ENCODE data around the gene ARMH3.
"Not testable (repeated sequence)": the region's sequence is repeated elsewhere in the genome, so short reads cannot be mapped to it uniquely, and the experiment has no call there.

The ARMH3 gene

GRCh38 chr10:102038410-102038809 lies 17.6 kb downstream of the ARMH3 start:
- no peaks in the 10 kb centered on the region for H3K4me1 ChIP-seq (ENCODE audit: control insufficient read depth, insufficient read depth, low read length)
- H3K9ac ChIP-seq (ENCODE audit: low read depth, low read length) = no peak overlapping the region
- no peak overlapping the region for H3K4me3 ChIP-seq (ENCODE audit: low read depth, low read length)
- no peaks in the 10 kb centered on the region for H3K9me3 ChIP-seq (ENCODE audit: control insufficient read depth, insufficient read depth, low read length)
- no peaks in the 10 kb centered on the region for H3K27me3 ChIP-seq (ENCODE audit: control insufficient read depth, insufficient read depth, low read length)
- peaks cover 9% of the 10 kb centered on the region for H3K36me3 ChIP-seq (ENCODE audit: control insufficient read depth, insufficient read depth, low read length)

GRCh38 chr10:102035807-102036206 lies 20.2 kb downstream of the ARMH3 start:
- not testable (repeated sequence) for H3K4me3 ChIP-seq (ENCODE audit: low read depth, low read length); H3K27me3 ChIP-seq (ENCODE audit: control insufficient read depth, insufficient read depth, low read length); H3K9ac ChIP-seq (ENCODE audit: low read depth, low read length); H3K4me1 ChIP-seq (ENCODE audit: control insufficient read depth, insufficient read depth, low read length); H3K9me3 ChIP-seq (ENCODE audit: control insufficient read depth, insufficient read depth, low read length); H3K36me3 ChIP-seq (ENCODE audit: control insufficient read depth, insufficient read depth, low read length)

GRCh38 chr10:102033787-102034186 lies 22.2 kb downstream of the ARMH3 start:
- Histone ChIP-seq H3K27me3 (ENCODE audit: control insufficient read depth, insufficient read depth, low read length) (no peaks in the 10 kb centered on the region), H3K9ac (ENCODE audit: low read depth, low read length) (no peak overlapping the region), H3K4me3 (ENCODE audit: low read depth, low read length) (no peak overlapping the region), H3K9me3 (ENCODE audit: control insufficient read depth, insufficient read depth, low read length) (no peaks in the 10 kb centered on the region), H3K4me1 (ENCODE audit: control insufficient read depth, insufficient read depth, low read length) (no peaks in the 10 kb centered on the region), H3K36me3 (ENCODE audit: control insufficient read depth, insufficient read depth, low read length) (peaks cover 13% of the 10 kb centered on the region)

DNA sequence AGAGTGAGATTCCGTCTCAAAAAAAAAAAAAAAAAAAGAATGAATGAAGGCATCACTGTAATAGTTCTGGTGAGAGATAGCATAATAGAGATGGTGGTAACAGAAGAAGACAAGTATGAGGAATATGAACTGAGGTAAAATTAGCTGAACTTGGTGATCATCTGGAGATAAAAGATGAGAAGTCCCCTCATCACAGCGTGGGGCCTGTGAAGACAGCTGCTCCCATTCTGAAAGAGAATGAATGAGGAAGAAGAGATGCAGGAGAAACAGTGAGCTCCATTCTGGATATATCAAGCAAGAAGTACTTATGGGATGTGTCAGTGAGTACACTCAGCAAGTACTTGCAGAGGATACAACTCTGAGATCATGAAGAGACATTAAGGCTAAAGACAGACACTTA lies 28.7 kb downstream of the ARMH3 start:
- H3K27me3 ChIP-seq (ENCODE audit: control insufficient read depth, insufficient read depth, low read length) = no peaks in the 10 kb centered on the region
- no peak overlapping the region for H3K9ac ChIP-seq (ENCODE audit: low read depth, low read length)
- H3K9me3 ChIP-seq (ENCODE audit: control insufficient read depth, insufficient read depth, low read length) = no peaks in the 10 kb centered on the region
- no peak overlapping the region for H3K4me3 ChIP-seq (ENCODE audit: low read depth, low read length)
- no peaks in the 10 kb centered on the region for H3K4me1 ChIP-seq (ENCODE audit: control insufficient read depth, insufficient read depth, low read length)
- H3K36me3 ChIP-seq (ENCODE audit: control insufficient read depth, insufficient read depth, low read length) = peaks cover 8% of the 10 kb centered on the region

DNA sequence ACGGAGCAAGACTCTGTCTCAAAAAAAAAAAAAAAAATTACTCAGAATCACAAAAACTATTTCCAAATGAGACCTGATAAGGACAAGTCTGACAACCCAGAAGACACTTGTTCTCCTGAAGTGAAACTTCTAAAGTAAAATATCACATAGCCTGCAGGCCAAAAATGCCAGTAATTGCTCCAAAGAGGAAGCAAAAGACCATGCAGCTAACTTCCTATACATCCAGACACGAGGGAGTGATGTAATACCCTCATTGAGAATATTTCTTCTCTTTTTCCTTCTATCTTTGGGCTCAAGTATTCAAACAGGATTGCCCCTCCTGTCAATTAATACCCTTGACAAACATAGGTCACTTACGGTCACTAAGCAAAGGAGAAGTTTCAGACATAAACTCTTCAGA lies 31.2 kb downstream of the ARMH3 start:
- H3K36me3 ChIP-seq (ENCODE audit: control insufficient read depth, insufficient read depth, low read length) = peaks cover 8% of the 10 kb centered on the region
- no peak overlapping the region for H3K9ac ChIP-seq (ENCODE audit: low read depth, low read length)
- no peaks in the 10 kb centered on the region for H3K27me3 ChIP-seq (ENCODE audit: control insufficient read depth, insufficient read depth, low read length)
- H3K9me3 ChIP-seq (ENCODE audit: control insufficient read depth, insufficient read depth, low read length) = no peaks in the 10 kb centered on the region
- no peak overlapping the region for H3K4me3 ChIP-seq (ENCODE audit: low read depth, low read length)
- no peaks in the 10 kb centered on the region for H3K4me1 ChIP-seq (ENCODE audit: control insufficient read depth, insufficient read depth, low read length)

DNA sequence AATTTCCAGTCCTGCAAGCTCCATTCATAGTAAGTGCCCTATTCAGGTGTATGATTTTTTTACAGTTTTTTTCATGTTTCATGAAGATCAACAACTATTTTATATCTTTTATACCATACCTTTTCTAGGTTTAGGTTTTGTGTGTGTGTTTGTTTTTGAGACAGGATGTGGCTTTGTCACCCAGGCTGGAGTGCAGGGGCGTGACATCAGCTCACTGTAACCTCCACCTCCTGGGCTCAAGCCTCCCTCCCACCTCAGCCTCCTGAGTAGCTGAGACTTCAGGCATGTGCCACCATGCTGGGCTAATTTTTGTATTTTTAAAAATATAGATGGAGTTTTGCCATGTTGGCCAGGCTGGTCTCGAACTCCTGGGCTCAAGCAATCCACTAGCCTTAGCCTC lies 35.0 kb downstream of the ARMH3 start:
- Histone ChIP-seq H3K36me3 (ENCODE audit: control insufficient read depth, insufficient read depth, low read length) (peaks cover 4% of the 10 kb centered on the region), H3K9ac (ENCODE audit: low read depth, low read length) (no peak overlapping the region), H3K4me1 (ENCODE audit: control insufficient read depth, insufficient read depth, low read length) (no peaks in the 10 kb centered on the region), H3K4me3 (ENCODE audit: low read depth, low read length) (no peak overlapping the region), H3K9me3 (ENCODE audit: control insufficient read depth, insufficient read depth, low read length) (no peaks in the 10 kb centered on the region), H3K27me3 (ENCODE audit: control insufficient read depth, insufficient read depth, low read length) (no peaks in the 10 kb centered on the region)

DNA sequence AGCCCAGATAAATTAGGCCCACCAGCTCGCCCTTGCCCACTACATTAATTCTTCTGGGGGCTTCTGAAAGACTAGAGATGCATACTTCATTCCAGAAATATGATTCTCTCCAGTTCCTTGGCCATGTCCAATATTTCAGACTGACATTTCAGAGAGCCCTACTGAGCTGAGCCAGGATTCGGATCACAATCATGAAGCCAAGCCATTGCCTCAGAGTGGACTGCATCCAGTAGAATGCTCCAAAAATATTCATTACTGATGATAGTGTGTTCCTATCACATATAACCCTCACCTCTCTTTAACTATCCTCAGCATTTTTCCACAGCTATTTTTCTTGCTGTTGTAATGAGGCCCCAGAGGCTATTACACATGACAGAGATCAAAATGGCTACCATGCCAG lies 38.7 kb downstream of the ARMH3 start:
- Histone ChIP-seq H3K36me3 (ENCODE audit: control insufficient read depth, insufficient read depth, low read length) (no peaks in the 10 kb centered on the region), H3K27me3 (ENCODE audit: control insufficient read depth, insufficient read depth, low read length) (no peaks in the 10 kb centered on the region), H3K4me3 (ENCODE audit: low read depth, low read length) (no peak overlapping the region), H3K9me3 (ENCODE audit: control insufficient read depth, insufficient read depth, low read length) (no peaks in the 10 kb centered on the region), H3K4me1 (ENCODE audit: control insufficient read depth, insufficient read depth, low read length) (no peaks in the 10 kb centered on the region), H3K9ac (ENCODE audit: low read depth, low read length) (no peak overlapping the region)

DNA sequence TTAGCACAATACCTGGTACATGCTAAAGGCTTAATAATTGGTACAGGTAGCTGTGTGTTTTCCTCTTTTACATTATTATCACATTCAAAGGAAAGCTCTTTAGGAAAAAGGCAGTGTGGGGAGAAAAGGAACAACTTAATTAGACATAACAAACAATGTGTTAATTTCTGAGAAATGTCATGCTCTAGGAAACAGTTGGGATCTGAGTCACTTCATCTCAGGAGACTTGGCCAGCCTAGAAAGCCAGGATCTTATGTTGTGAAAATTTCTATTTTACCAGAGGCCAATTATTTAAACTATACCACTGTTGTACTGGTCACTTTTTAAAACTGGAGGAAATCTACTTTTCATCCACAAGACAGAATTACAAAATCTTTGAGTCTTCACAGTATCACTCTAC lies 39.6 kb downstream of the ARMH3 start:
- Histone ChIP-seq H3K9ac (ENCODE audit: low read depth, low read length) (no peak overlapping the region), H3K9me3 (ENCODE audit: control insufficient read depth, insufficient read depth, low read length) (no peaks in the 10 kb centered on the region), H3K4me3 (ENCODE audit: low read depth, low read length) (no peak overlapping the region), H3K4me1 (ENCODE audit: control insufficient read depth, insufficient read depth, low read length) (no peaks in the 10 kb centered on the region), H3K36me3 (ENCODE audit: control insufficient read depth, insufficient read depth, low read length) (no peaks in the 10 kb centered on the region), H3K27me3 (ENCODE audit: control insufficient read depth, insufficient read depth, low read length) (no peaks in the 10 kb centered on the region)

- no peak overlapping the region for H3K4me3 ChIP-seq (ENCODE audit: low read depth, low read length)
- no peak overlapping the region for H3K9ac ChIP-seq (ENCODE audit: low read depth, low read length)
- H3K9me3 ChIP-seq (ENCODE audit: control insufficient read depth, insufficient read depth, low read length) = no peaks in the 10 kb centered on the region
- no peaks in the 10 kb centered on the region for H3K27me3 ChIP-seq (ENCODE audit: control insufficient read depth, insufficient read depth, low read length)
- no peaks in the 10 kb centered on the region for H3K36me3 ChIP-seq (ENCODE audit: control insufficient read depth, insufficient read depth, low read length)
- H3K4me1 ChIP-seq (ENCODE audit: control insufficient read depth, insufficient read depth, low read length) = peaks cover 7% of the 10 kb centered on the region
Measured at GRCh38 chr10:102010961-102011360, 45.0 kb downstream of the ARMH3 start.

DNA sequence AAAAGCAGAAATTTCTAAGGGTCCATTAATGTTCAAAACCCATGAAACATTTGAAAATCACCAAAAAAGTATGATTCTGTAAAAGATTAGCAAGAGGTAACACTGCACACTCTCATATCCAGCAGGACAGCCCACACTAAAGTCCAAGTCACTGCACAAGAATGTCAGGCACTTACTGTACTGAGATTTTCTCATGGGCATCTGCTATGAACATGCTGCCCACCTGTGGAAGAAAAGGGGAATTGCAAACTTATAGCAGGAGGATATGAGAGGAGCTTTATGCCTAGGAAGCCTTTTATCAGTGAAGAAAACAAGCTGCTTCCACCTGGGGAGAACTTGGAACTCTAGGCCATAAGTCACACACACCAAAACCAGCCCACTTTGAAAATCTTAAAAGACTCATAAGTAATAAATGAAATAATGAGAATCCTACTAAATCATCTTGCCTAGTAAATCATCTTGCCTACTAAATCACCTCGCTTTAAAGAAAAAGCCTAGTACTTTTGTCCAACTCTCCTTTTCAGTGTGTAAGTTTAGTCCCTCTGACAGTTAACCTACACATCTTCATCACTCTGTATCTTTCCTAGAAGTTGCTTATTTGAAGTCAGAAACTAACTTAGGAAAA lies 46.1 kb downstream of the ARMH3 start:
- no peaks in the 10 kb centered on the region for H3K9me3 ChIP-seq (ENCODE audit: control insufficient read depth, insufficient read depth, low read length)
- no peak overlapping the region for H3K4me3 ChIP-seq (ENCODE audit: low read depth, low read length)
- no peak overlapping the region for H3K9ac ChIP-seq (ENCODE audit: low read depth, low read length)
- peaks cover 7% of the 10 kb centered on the region for H3K4me1 ChIP-seq (ENCODE audit: control insufficient read depth, insufficient read depth, low read length)
- H3K36me3 ChIP-seq (ENCODE audit: control insufficient read depth, insufficient read depth, low read length) = no peaks in the 10 kb centered on the region
- no peaks in the 10 kb centered on the region for H3K27me3 ChIP-seq (ENCODE audit: control insufficient read depth, insufficient read depth, low read length)

DNA sequence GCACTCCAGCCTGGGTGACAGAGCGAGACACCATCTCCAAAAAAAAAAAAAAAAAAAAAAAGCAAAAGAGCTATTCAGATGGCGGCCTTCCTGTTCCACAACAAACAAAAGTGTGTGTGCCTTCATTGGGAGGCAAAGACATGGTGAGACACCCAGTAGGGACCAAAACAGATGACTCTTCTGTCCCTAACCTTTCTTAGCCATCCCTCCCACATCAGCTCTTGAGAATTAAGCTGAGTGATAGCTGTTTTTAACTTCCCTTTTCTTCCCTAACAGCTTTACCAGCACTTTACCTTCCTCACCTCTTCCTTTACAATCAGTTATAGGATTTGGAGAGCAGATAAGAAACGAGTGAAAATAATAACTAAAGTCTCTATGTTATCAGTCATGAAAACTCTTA lies 48.2 kb downstream of the ARMH3 start:
- H3K9me3 ChIP-seq (ENCODE audit: control insufficient read depth, insufficient read depth, low read length) = no peaks in the 10 kb centered on the region
- H3K9ac ChIP-seq (ENCODE audit: low read depth, low read length) = no peak overlapping the region
- H3K36me3 ChIP-seq (ENCODE audit: control insufficient read depth, insufficient read depth, low read length) = no peaks in the 10 kb centered on the region
- H3K4me1 ChIP-seq (ENCODE audit: control insufficient read depth, insufficient read depth, low read length) = peaks cover 7% of the 10 kb centered on the region
- no peaks in the 10 kb centered on the region for H3K27me3 ChIP-seq (ENCODE audit: control insufficient read depth, insufficient read depth, low read length)
- H3K4me3 ChIP-seq (ENCODE audit: low read depth, low read length) = no peak overlapping the region

DNA sequence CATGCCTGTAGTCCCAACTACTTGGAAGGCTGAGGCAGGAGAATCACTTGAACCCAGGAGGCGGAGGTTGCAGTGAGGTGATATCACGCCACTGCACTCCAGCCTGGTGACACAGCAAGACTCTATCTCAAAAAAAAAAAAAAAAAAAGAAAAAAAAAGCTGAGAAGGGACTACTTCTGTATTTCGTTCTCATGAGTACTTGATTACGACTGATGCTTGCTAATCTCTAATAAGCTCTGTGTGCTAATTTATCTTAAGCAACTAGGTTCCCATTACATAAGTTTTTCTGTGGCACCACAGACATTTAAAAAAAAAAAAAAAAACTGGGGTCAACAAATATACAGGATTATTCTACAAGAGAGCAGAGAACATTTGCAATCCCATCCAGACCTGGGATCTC lies 48.9 kb downstream of the ARMH3 start:
- not testable (repeated sequence) for H3K36me3 ChIP-seq (ENCODE audit: control insufficient read depth, insufficient read depth, low read length); H3K27me3 ChIP-seq (ENCODE audit: control insufficient read depth, insufficient read depth, low read length); H3K4me3 ChIP-seq (ENCODE audit: low read depth, low read length); H3K9me3 ChIP-seq (ENCODE audit: control insufficient read depth, insufficient read depth, low read length); H3K4me1 ChIP-seq (ENCODE audit: control insufficient read depth, insufficient read depth, low read length); H3K9ac ChIP-seq (ENCODE audit: low read depth, low read length)
